ENCODE data around the gene CC2D1A.

GRCh38 chr19:13868663-13869062 is 37.3 kb upstream of the CC2D1A start:
- TF ChIP-seq TAF1 (IDR thresholded peaks at IDR 0.05; ENCODE audit: low read depth): no peak
- no peak for TF ChIP-seq EP300 (IDR thresholded peaks at IDR 0.05; ENCODE audit: borderline replicate concordance)
- no peak for TF ChIP-seq RAD21 (IDR thresholded peaks at IDR 0.05; ENCODE audit: low read depth)
- no peak for TF ChIP-seq YY1 (IDR thresholded peaks at IDR 0.05; ENCODE audit: low read depth)
- no peak for TF ChIP-seq TCF12 (IDR thresholded peaks at IDR 0.05; ENCODE audit: low read depth)
- no peak for TF ChIP-seq FOXM1 (IDR thresholded peaks at IDR 0.05; ENCODE audit: borderline replicate concordance, low read depth)
- no peak for TF ChIP-seq MAX (IDR thresholded peaks at IDR 0.05)
- TF ChIP-seq REST (IDR thresholded peaks at IDR 0.05; ENCODE audit: low read depth): no peak

Data from Ishikawa (cell line).